NCI-H2107 (cell line): Measurements from ENCODE around the gene ZFHX2.

Experiments
- DNase-seq: peaks from one replicate; lab custom pipeline; 2025; lab: John Stamatoyannopoulos, UW

Gene ZFHX2

GRCh38 chr14:23559926-23560520, 8.5 kb upstream of the ZFHX2 start:
- DNase-seq, result no peak

- DNase-seq, result peak; percentile 77
Observed at GRCh38 chr14:23559010-23559925, 7.7 kb upstream of the ZFHX2 start.

GRCh38 chr14:23558346-23559009, 6.9 kb upstream of the ZFHX2 start:
- no peak for DNase-seq

- no peak for DNase-seq
Observed at GRCh38 chr14:23557946-23558345, 6.4 kb upstream of the ZFHX2 start.

GRCh38 chr14:23557521-23557920, 6.0 kb upstream of the ZFHX2 start:
- DNase-seq, result no peak

GRCh38 chr14:23556700-23557440, 5.3 kb upstream of the ZFHX2 start:
- DNase-seq, result no peak

GRCh38 chr14:23555882-23556699, 4.5 kb upstream of the ZFHX2 start, which contains the start of gene THTPA:
Gene THTPA, plus strand, starts transcription at chr14:23556271. Its CDS starts 487 bp downstream, at chr14:23556758.
- DNase-seq, result peak; percentile 95

- no peak for DNase-seq
Observed at GRCh38 chr14:23555533-23555881, 3.9 kb upstream of the ZFHX2 start.

GRCh38 chr14:23550812-23551265, 726 bp downstream of the ZFHX2 start:
- DNase-seq, result no peak

GRCh38 chr14:23550131-23550811, 1.3 kb downstream of the ZFHX2 start:
- DNase-seq, result no peak

- DNase-seq, result no peak
Observed at GRCh38 chr14:23548351-23549318, 2.9 kb downstream of the ZFHX2 start.

GRCh38 chr14:23547924-23548323, 3.6 kb downstream of the ZFHX2 start:
- no peak for DNase-seq

- DNase-seq, result no peak
Observed at GRCh38 chr14:23546450-23547035, 5.0 kb downstream of the ZFHX2 start.

GRCh38 chr14:23545740-23546365, 5.7 kb downstream of the ZFHX2 start:
- no peak for DNase-seq

- DNase-seq, result peak; percentile 98
Observed at GRCh38 chr14:23544511-23545447, 6.8 kb downstream of the ZFHX2 start.

GRCh38 chr14:23543403-23543802, 8.2 kb downstream of the ZFHX2 start:
- DNase-seq, result no peak

GRCh38 chr14:23542261-23542660, 9.3 kb downstream of the ZFHX2 start:
- no peak for DNase-seq

- no peak for DNase-seq
Observed at GRCh38 chr14:23540141-23540469, 11.5 kb downstream of the ZFHX2 start.
